ENCODE data around the gene KLK13. TPM values are rescaled to one million over a fixed set of nuclear protein-coding genes. Genes with fewer than 3 reads are reported as not detected.

Gene KLK13
- total RNA-seq (ENCODE audit: low replicate concordance), result not detected in 2 replicates

GRCh38 chr19:51064534-51065220, at the start of gene KLK13:
Gene KLK13, minus strand, starts transcription at chr19:51065092. Its CDS starts 25 bp downstream, at chr19:51065067.

GRCh38 chr19:51108066-51108804, 43.3 kb upstream of the KLK13 start, which contains the start of gene CTU1:
Gene CTU1, minus strand, starts transcription at chr19:51108409. Its CDS starts 3,840 bp downstream, at chr19:51104569.

GRCh38 chr19:51082611-51083010, 17.7 kb upstream of the KLK13 start, which contains the start of gene KLK14:
Gene KLK14, minus strand, starts transcription at chr19:51082887. Its CDS starts 273 bp downstream, at chr19:51082614.

GRCh38 chr19:51034704-51035103, 30.2 kb downstream of the KLK13 start, which contains the start of gene KLK12:
Gene KLK12, minus strand, starts transcription at chr19:51035002. Its CDS starts 381 bp downstream, at chr19:51034621.

GRCh38 chr19:51026554-51026831, 38.4 kb downstream of the KLK13 start, which contains the start of gene KLK11:
Gene KLK11, minus strand, starts transcription at chr19:51026616. Its CDS starts 985 bp downstream, at chr19:51025631.

GRCh38 chr19:51019544-51019925, 45.4 kb downstream of the KLK13 start, which contains the start of gene KLK10:
Gene KLK10, minus strand, starts transcription at chr19:51019709. Its CDS starts 579 bp downstream, at chr19:51019130.

Other genes with a start within 250 kb of the KLK13 start
- gene KLK1, start 241.3 kb downstream of the KLK13 start, total RNA-seq (ENCODE audit: low replicate concordance), result not detected in 2 replicates
- not detected in 2 replicates for gene KLK15, start 231.5 kb downstream of the KLK13 start, total RNA-seq (ENCODE audit: low replicate concordance)
- gene KLK3, start 210.2 kb downstream of the KLK13 start, total RNA-seq (ENCODE audit: low replicate concordance), result not detected in 2 replicates
- not detected in 2 replicates for gene KLK2, start 191.7 kb downstream of the KLK13 start, total RNA-seq (ENCODE audit: low replicate concordance)
- not detected in 2 replicates for gene KLK4, start 153.7 kb downstream of the KLK13 start, total RNA-seq (ENCODE audit: low replicate concordance)
- not detected in 2 replicates for gene KLK5, start 112.1 kb downstream of the KLK13 start, total RNA-seq (ENCODE audit: low replicate concordance)
- gene KLK6, start 95.5 kb downstream of the KLK13 start, total RNA-seq (ENCODE audit: low replicate concordance), result 0.08 TPM in 1 of 2 replicates, not detected in the other
- not detected in 2 replicates for gene KLK7, start 81.2 kb downstream of the KLK13 start, total RNA-seq (ENCODE audit: low replicate concordance)
- not detected in 2 replicates for gene KLK8, start 63.5 kb downstream of the KLK13 start, total RNA-seq (ENCODE audit: low replicate concordance)
- gene KLK10, start 45.4 kb downstream of the KLK13 start, total RNA-seq (ENCODE audit: low replicate concordance), result not detected in 2 replicates
- not detected in 2 replicates for gene KLK11, start 38.5 kb downstream of the KLK13 start, total RNA-seq (ENCODE audit: low replicate concordance)
- gene KLK12, start 30.1 kb downstream of the KLK13 start, total RNA-seq (ENCODE audit: low replicate concordance), result not detected in 2 replicates
- gene KLK14, start 17.8 kb upstream of the KLK13 start, total RNA-seq (ENCODE audit: low replicate concordance), result not detected in 2 replicates
- 1.9 and 5.3 TPM in 2 replicates for gene CTU1, start 43.3 kb upstream of the KLK13 start, total RNA-seq (ENCODE audit: low replicate concordance)
- not detected in 2 replicates for gene SIGLEC9, start 59.8 kb upstream of the KLK13 start, total RNA-seq (ENCODE audit: low replicate concordance)
- gene SIGLEC7, start 77.2 kb upstream of the KLK13 start, total RNA-seq (ENCODE audit: low replicate concordance), result not detected in 2 replicates
- not detected in 2 replicates for gene CD33, start 160.0 kb upstream of the KLK13 start, total RNA-seq (ENCODE audit: low replicate concordance)
- not detected in 2 replicates for gene SIGLECL1, start 186.0 kb upstream of the KLK13 start, total RNA-seq (ENCODE audit: low replicate concordance)
- not detected in 2 replicates for gene IGLON5, start 246.6 kb upstream of the KLK13 start, total RNA-seq (ENCODE audit: low replicate concordance)

Measured in smooth muscle cell of the coronary artery (primary cell).